Frontal cortex (tissue), 4 donors: ENCODE results near the gene DBF4B. TPM values are rescaled to one million over a fixed set of nuclear protein-coding genes. Genes with fewer than 3 reads are reported as not detected.
"Not testable (repeated sequence)": the region's sequence is repeated elsewhere in the genome, so short reads cannot be mapped to it uniquely, and the experiment has no call there.

Experiments used
- DNase-seq, 2 donors: peaks; one replicate each; pipeline ENCODE4 v3.0.0; 2012; ENCODE audit warnings: low spot score in 2 of 2
- FAIRE-seq: peaks from 2 replicates; lab custom pipeline; 2012; peaks lifted over from hg19 to GRCh38; lab: Jason Lieb, UNC
- total RNA-seq: library from RNA; depleted of rRNA; stranded (reverse); fragments of >200 nt; gene quantifications from one replicate; pipeline ENCODE4 v1.2.3, GENCODE V29; 2014
- donor health status: control.
- donor health status: control.
- donor health status: control.

DBF4B gene
- total RNA-seq, 1 donor from 2014 or later: 3.3 TPM

DNA sequence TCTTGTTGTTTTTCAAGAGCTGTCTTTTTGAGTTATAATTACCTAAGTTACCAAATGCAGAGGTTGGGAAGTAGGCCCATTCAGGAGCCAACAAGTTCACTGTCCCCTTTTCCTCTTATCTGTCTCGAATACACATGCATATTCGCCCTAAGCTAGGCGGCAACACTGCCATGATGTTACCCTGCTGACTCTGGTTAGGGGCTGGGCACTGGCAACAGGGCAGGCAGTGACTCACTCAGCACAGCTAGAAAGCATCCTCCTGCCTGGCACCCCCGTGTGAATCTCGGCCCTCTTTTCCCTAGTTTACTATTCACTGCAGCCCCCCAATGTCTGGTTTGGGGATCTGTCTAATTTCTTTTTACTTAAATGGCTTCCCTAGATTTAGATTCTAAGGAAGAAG lies 13.8 kb downstream of the DBF4B start:
- DNase-seq: no peak
- FAIRE-seq: no peak

DNA sequence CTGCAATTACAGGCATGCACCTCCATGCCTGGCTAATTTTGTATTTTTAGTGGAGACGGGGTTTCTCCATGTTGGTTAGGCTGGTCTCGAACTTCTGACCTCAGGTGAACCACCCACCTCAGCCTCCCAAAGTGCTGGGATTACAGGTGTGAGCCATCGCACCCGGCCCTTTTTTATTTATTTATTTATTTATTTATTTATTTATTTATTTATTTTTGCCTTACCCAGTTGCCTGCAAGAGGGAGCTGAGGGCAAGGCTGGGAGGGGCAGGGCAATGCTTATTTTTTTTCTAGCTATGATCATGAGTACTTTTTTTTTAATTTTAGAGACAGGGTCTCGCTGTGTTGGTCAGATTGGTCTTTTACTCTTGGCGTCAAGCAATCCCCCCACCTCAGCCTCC lies 17.7 kb downstream of the DBF4B start:
- DNase-seq, FAIRE-seq: not testable (repeated sequence)

DNA sequence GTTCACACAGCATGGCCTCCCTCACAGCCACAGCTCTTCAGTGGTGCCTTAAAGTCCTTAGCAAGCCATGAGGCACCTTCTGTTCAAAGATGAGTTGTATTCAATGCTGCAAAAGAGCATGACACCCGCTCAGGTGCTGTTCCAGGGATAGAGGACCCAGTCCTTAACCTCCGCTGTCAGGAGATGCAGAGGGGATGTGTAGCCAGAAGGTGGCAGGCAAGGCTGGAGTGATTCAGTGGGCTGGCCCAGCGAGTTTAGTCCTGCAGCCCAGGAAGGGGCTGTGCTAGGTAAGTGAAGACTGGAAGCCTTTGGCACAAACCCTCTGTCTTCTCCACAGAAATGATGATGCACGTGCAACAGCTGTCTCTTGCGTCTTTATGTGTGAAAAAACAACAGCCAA lies 25.3 kb downstream of the DBF4B start:
- no peak for FAIRE-seq
- DNase-seq: no peak

DNA sequence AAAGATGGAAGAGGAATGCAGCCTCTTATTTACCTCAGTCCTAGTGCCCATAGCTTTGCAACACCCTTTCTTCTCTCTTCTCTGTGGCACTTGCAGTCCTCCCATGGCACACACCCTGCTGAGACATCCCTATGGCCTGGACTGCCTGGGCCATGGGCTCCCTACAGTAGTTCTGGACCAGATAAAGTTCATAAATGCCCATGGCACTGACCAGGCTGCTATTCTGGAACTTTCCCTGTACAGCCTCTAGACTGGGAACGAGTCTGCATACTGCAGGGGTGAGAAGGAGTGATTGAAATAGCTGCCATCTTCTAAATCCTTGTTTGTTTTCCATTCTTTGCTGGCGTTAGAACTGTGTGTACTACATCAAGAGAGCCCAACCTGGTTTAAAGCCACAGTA lies 25.8 kb downstream of the DBF4B start:
- DNase-seq (no peak), FAIRE-seq (no peak)

DNA sequence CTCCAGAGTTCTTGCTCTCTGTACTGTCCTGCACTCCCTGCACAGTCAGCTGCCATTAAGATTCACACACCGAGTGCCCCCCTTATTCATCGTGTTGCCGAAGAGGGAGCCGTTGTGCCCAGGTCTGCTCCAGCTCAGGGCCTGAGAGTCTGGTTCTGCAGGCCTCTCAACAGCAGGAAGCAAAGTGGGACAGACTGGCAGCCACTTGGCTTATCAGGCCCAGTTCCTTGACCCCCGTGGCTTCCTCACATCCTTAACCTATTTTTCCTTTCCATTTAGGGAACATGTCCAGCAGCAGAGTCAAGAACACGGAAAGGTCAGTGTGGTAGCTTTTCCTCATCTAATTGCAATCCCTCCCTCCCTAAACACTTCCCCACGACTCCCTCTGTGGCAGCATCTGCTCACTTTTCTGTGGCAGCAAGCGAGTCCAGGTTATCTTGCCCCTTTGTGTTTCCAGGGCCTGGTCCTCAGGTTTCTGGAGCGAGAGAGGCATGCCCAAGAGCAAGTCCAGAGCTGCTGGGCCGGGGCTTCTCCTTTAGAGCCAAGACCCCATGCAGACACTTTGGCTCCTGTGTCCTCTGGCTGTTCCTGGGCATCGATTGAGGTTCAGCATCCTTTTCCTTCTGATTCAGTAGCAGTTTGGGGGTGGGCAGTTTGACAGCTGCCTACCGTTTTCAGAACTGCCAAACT lies 28.2 kb downstream of the DBF4B start:
- DNase-seq (no peak), FAIRE-seq (no peak)

DNA sequence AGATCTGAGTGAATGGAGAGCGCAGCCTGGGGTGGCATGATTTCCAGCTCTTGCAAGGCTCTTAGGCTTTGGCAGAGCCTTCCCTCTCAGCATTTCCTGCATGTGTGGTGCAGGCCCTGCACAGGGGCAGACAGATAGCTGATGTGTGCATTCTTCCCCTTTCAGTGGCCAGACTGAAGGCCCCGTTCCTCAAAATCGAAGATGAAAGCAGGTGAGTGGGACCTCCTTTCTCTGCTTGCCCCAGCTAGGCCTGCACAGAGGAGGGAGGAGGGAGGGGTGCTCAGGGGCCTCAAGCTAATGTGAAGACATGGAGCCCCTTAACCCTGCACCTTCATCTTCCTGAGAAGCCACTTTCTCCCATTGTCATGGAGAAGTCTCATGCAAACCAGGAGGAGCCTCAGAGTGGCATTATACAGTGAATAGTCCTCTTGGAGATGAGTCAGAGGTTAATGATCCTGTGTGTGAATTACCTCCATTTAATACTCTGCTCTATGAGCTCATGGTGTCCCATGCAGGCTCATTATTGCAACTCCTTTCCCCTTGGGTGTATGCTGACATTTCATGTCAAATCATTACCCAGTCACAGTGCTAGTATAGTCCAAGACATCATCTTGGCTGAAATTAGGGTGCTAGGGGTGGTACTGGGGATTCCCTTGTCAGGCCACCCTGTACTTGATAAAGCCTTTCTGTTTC lies 29.9 kb downstream of the DBF4B start:
- DNase-seq (no peak), FAIRE-seq (no peak)

DNA sequence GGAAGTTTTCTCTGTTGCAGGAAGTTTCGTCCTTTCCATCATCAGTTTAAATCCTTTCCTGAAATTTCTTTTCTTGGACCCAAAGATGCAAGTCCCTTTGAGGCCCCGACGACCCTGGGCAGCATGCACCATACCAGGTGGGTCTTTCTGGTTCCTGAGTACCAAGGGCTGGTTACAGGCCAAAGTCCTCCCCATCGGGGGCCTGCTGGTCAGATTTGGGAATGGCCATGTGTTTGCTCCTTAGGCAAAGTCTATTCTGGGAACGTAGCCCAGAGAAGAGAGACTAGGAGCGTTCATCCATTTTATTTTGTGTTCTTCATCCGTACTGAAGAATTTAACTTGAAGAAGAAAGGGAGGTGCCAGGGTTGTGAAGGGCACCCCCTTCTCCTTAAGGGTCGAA lies 32.9 kb downstream of the DBF4B start:
- no peak for DNase-seq
- FAIRE-seq: no peak

DNA sequence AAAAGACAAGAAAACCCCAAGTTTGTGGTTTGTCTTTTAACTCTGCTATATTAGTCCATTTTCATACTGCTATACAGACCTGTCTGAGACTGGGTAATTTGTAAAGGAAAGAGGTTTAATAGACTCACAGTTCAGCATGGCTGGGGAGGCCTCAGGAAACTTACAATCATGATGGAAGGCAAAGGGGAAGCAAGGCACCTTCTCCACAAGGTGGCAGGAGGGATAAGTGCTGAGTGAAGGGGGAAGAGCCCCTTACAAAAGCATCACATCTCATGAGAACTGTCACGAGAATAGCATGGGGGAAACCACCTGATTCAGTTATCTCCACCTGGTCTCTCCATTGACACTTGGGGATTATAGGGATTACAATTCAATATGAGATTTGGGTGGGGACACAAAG lies 36.8 kb downstream of the DBF4B start:
- no peak for FAIRE-seq
- no peak for DNase-seq

DNA sequence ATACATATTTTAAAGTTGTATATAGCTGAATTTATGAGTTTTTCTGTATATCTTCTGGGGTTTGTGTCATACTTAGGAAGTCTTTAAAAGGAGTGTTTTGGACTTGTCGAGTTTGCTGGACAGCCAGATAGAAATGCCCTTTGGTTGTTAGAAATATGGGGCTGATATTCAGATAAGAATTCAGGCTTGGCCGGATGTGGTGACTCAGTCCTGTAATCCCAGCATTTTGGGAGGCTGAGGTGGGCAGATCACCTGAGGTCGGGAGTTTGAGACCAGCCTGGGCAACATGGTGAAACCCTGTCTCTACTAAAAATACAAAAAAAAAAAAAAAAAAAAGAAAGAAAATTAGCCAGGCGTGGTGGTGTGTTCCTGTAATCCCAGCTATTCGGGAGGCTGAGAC lies 37.3 kb downstream of the DBF4B start:
- FAIRE-seq, DNase-seq: not testable (repeated sequence)

DNA sequence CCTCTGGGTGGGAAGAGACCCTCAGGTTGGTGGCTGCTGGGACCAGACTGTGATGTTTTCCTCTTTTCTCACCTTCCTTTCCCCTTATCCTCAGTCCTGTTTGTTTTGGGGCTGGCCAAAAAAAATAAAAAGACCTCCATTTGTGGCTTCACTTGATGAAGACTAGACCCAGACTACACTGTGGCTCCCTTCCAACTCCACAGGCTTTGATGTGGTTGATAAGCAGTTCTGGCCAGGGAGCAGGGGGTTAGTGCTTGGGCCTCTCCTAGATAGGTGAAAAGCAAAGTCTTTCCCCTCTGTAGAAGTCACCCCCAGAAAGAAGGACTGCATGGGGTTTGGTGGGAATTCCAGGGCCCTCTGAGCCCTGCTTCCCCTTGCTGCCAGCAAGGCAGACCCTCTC lies 39.1 kb downstream of the DBF4B start:
- FAIRE-seq (no peak), DNase-seq (no peak)

DNA sequence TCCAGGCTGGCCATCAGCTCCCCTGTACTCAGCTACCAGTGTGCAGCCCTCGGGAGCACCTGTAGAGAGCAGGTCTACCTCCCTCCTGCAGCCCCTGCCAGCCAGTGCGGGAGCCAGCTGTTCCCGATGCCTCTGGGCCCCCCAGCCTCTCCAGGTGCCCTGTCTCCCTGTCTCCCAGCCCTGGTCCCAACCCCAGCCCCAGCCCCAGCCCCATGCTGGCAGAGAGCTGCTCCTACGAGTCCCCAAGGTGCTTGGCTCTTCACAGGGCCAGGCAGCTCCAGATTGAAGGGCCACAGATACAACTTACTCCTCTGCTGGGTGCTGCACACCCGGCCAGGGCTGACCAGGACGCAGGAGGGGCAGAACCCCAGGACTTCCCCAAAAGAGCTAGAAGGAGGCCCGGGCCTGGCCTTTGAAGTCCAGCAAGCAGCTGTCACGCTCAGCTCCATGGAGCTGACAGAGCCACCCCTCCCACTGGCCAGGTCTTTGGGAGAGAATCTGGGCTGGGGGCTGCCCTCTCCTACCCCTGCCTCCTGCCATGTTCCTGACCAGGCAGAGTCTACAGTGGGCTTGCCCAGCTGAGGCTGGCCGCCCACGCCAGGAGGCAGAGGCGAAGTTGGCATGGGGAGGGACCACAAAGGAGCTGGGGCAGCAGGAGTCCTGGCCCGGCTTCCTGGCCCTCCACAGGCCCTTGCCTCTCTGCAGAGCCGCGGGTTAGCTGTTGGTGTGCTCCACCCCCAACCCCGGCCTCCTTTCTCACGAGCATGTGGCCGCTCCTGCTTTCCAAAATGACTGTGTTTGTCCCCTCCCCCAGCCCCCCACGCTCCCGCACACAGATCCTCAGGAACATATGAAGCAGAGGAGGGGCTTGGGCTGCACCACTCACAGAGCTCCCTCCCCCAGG lies 40.9 kb downstream of the DBF4B start:
- no peak for FAIRE-seq
- DNase-seq: peak in 1 of 2 donors; percentile 43

DNA sequence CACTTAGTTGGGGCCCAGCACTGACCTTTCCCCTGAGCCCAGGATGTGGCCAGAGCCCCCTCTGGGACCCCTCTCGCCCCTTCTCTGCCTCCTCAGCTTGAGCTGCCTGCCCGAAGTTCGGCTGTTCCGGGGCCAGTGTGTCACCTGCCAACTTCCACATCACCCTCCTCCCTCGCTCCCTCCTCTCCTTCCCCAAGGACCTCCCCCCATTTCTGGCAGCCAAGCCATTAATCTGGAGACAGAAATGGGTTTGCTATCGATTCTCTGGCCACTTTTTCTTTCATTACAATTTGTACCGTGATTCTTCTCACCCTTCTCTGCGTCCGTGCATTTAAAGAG lies 41.5 kb downstream of the DBF4B start:
- DNase-seq (no peak), FAIRE-seq (no peak)

DNA sequence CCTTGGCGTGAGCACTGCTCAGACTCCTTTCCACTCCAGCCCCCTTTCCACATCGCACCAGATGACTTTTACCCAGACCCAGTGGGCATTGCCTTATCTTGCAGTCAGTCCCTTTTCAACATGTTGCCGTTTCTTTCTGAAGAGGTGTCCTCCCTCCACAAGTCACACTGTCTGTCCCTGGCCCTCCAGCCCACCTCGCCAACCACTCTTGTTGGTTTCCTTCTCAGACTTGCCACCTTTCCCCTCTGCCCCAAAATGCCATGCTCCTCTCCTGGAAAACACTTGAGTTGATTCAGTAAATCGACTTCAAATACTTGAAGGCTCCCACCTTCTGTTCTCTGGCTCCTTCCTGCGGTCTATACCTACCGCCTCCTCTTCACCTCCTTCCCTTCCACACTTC lies 42.9 kb downstream of the DBF4B start:
- DNase-seq (no peak), FAIRE-seq (no peak)

- DNase-seq: no peak
- FAIRE-seq: no peak
These were observed 43.3 kb downstream of the DBF4B start for GRCh38 chr17:44751806-44752205.

DNA sequence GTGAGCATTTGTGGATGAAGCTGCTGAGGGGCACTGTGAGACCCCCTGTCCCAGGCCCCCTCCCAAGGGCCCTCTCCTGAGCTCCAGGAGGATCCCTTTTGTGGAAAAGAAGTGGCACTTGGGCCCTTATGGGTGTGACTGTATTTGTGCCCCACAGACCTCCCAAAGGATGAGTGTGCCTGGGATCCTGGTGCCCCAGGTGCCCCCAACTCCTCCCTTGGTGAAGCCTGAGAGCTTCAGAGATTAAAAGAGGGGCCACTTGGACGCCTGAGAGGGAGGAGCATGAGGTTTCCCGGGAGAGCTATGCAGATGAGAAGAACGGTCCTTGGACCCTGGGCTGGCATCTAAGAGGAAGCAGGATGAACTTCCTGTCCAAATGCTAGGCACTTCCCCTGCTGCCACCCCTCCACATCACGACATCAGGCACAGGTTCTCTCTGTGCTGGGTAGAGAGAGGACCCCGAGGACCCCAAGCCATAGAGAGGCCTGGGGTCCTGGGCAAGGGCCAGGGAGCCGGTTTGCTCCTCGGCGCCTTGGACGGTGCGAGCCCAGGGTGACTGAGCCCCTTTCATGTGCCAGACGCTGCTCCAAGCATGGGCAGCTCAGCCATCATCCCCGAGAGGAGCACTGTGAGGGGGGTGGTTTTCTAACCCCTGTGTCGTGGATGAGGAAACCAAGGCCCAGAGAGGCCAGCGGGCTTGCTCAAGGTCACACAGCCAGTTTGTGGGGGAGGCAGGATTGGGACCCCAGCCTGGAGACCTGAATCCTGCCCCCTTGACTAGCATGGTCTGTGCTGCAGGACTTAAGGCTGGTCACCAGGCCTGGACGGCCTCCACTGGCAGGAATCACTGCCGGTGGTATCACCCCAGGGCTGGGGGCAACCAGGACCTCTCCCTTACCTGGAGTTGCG lies 44.7 kb downstream of the DBF4B start:
- FAIRE-seq (no peak), DNase-seq (no peak)

- no peak for FAIRE-seq
- DNase-seq: no peak
These were observed 45.8 kb downstream of the DBF4B start for GRCh38 chr17:44754276-44754675.

- DNase-seq, FAIRE-seq: not testable (repeated sequence)
These were observed 46.7 kb downstream of the DBF4B start for GRCh38 chr17:44755180-44755579.

DNA sequence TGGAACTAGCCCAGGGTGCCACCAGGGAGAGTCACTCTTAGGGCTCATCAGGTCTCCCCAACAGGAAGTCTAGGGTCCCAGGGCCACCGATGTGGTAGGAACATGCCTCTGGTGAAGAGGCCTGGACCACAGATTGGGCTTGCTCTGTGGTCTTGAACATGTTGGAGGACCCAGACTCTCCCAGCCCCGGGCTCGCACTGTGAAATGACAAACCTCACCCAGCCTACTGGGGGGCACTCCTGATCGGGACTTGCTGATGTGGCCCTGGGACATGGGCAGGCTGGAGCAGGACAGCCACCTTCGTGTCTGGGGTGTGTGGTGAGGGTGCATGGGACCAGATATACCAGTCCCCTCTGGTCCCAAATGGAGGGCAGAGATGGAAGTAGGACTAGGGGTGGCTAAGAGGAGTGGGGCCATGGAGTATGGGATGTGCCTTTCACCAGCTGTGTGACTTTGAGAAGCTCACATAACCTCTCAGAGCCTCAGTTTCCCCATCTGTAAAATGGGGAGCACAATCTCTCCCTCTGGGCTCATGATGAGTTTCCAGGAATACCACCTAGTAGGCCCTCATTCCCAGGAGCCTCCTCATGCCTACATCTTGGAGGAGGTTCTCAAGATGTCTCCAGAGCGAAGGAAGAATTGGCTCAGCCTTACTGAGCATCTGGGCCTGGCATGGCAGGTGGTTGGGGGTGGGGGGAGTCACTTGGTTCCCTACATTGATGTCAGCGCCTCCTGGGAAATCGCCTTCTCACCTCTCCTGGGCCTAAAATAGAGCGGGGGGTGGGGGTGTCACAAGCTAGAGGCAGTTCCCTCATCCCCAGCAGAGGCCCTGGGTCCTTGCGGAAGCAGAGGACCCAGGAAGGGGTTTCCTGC lies 48.8 kb downstream of the DBF4B start:
- no peak for DNase-seq
- FAIRE-seq: no peak

DNA sequence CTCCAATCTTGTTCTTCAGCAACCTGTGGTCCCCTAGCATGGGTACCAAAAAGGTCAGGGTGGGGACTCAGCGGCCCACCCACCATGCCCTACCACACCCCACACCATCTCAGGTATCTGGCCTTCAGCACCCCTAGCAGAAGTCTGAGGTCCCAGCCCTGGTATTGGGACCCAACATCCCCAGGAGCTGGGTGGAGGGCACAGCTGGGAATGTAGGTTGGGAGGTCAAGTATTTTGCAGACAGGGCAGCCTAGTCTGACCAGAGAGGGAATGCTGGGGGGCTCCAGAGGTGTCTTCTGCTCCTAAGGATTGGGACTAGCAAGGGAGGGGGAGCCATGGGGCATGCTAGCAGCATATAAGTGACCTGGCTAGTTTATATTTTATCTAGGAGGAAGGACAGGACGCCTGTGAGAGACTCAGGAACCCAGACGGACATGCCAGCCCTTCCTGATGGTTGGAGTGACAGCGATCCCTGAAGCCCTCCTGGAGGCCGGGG lies 49.5 kb downstream of the DBF4B start:
- FAIRE-seq: no peak
- DNase-seq: no peak
